ENCODE data around the gene TGFBR3L. TPM values are rescaled to one million over a fixed set of nuclear protein-coding genes. Genes with fewer than 3 reads are reported as not detected.
"Not testable (repeated sequence)": the region's sequence is repeated elsewhere in the genome, so short reads cannot be mapped to it uniquely, and the experiment has no call there.

Gene TGFBR3L
- total RNA-seq, 3 donors from 2014 or later (not counting 1 experiment from before 2014, with no cell fraction given), result 3.5 to 4.6 (median 4.4) TPM

- no peak for ATAC-seq
- H3K4me1 ChIP-seq (ENCODE audit: control insufficient read depth, insufficient read depth, low read length), result no peaks in the 10 kb centered on the region
- Mint-ChIP-seq H3K4me3 (no peak overlapping the region), H3K36me3 (no peaks in the 10 kb centered on the region), H3K27ac (no peak overlapping the region), H3K4me1 (no peaks in the 10 kb centered on the region), H3K9me3 (no peaks in the 10 kb centered on the region), H3K27me3 (ENCODE audit: low read depth in 2 of 2) (no peaks in the 10 kb centered on the region)
- no peak overlapping the region for H3K27ac ChIP-seq (ENCODE audit: low read length)
- H3K36me3 ChIP-seq (ENCODE audit: control insufficient read depth, insufficient read depth, low read length), result no peaks in the 10 kb centered on the region
- WGBS (ENCODE audit: insufficient coverage), result 34% methylated on average over 3 of the region's 3 CpGs
- no peak for DNase-seq
- H3K27me3 ChIP-seq (ENCODE audit: control insufficient read depth, insufficient read depth, low read length), result no peaks in the 10 kb centered on the region
- intact Hi-C loops (cut with micrococcal nuclease), result no loop called here
- no peak overlapping the region for H3K4me3 ChIP-seq (ENCODE audit: low read length)
- no peaks in the 10 kb centered on the region for H3K9me3 ChIP-seq (ENCODE audit: control insufficient read depth, insufficient read depth, low read length)
- no peak for TF ChIP-seq CTCF (IDR thresholded peaks at IDR 0.05)
Observed at GRCh38 chr19:7953060-7953459, 38.4 kb downstream of the TGFBR3L start.

- no peaks in the 10 kb centered on the region for H3K9me3 Mint-ChIP-seq
- ATAC-seq (no peak), DNase-seq (no peak)
- TF ChIP-seq CTCF (IDR thresholded peaks at IDR 0.05), result no peak
- no peaks in the 10 kb centered on the region for H3K4me1 ChIP-seq (ENCODE audit: control insufficient read depth, insufficient read depth, low read length)
- 92% methylated on average over 7 of the region's 7 CpGs for WGBS (ENCODE audit: insufficient coverage)
- no peaks in the 10 kb centered on the region for H3K27me3 ChIP-seq (ENCODE audit: control insufficient read depth, insufficient read depth, low read length)
- H3K27me3 Mint-ChIP-seq (ENCODE audit: low read depth in 2 of 2), result no peaks in the 10 kb centered on the region
- H3K4me1 Mint-ChIP-seq, result no peaks in the 10 kb centered on the region
- no peaks in the 10 kb centered on the region for H3K9me3 ChIP-seq (ENCODE audit: control insufficient read depth, insufficient read depth, low read length)
- no peak overlapping the region for H3K4me3 Mint-ChIP-seq
- no peak overlapping the region for H3K27ac ChIP-seq (ENCODE audit: low read length)
- H3K36me3 Mint-ChIP-seq, result no peaks in the 10 kb centered on the region
- no peak overlapping the region for H3K4me3 ChIP-seq (ENCODE audit: low read length)
- no peak overlapping the region for H3K27ac Mint-ChIP-seq
- H3K36me3 ChIP-seq (ENCODE audit: control insufficient read depth, insufficient read depth, low read length), result no peaks in the 10 kb centered on the region
- intact Hi-C loops (cut with micrococcal nuclease), result no loop called here
Observed at GRCh38 chr19:7953576-7953975, 38.9 kb downstream of the TGFBR3L start.

DNA sequence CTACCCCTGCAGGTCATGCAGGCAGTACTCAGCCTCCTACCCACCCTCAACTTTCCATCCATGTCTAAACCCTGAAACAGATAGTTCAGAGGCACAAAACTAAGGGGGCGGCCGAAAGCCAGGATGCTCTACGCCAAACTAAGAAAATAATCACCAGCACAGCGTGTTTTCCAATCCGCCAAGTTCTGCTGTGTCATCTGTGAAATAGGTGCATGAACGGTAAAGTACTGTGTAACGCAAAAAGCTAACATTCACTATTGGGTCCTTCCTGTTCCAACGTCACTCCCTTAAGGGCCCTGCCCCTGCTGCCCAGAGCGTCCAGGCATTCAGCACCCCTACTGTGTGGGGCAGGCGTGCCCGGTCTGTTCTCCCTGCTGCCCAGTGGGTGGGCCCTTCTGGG, 41.1 kb downstream of the TGFBR3L start:
- H3K4me1 ChIP-seq (ENCODE audit: control insufficient read depth, insufficient read depth, low read length), result no peaks in the 10 kb centered on the region
- no peak for TF ChIP-seq CTCF (IDR thresholded peaks at IDR 0.05)
- Mint-ChIP-seq H3K27me3 (ENCODE audit: low read depth in 2 of 2) (no peaks in the 10 kb centered on the region), H3K4me1 (no peaks in the 10 kb centered on the region), H3K4me3 (no peak overlapping the region), H3K9me3 (no peaks in the 10 kb centered on the region), H3K36me3 (no peaks in the 10 kb centered on the region), H3K27ac (no peak overlapping the region)
- intact Hi-C loops (cut with micrococcal nuclease), result no loop called here
- no peak overlapping the region for H3K27ac ChIP-seq (ENCODE audit: low read length)
- H3K36me3 ChIP-seq (ENCODE audit: control insufficient read depth, insufficient read depth, low read length), result no peaks in the 10 kb centered on the region
- H3K27me3 ChIP-seq (ENCODE audit: control insufficient read depth, insufficient read depth, low read length), result no peaks in the 10 kb centered on the region
- 78% methylated on average over 11 of the region's 11 CpGs for WGBS (ENCODE audit: insufficient coverage)
- no peak for DNase-seq
- no peaks in the 10 kb centered on the region for H3K9me3 ChIP-seq (ENCODE audit: control insufficient read depth, insufficient read depth, low read length)
- H3K4me3 ChIP-seq (ENCODE audit: low read length), result no peak overlapping the region
- ATAC-seq, result no peak

GRCh38 chr19:7959211-7959610, 44.6 kb downstream of the TGFBR3L start:
- H3K36me3 Mint-ChIP-seq, result peaks cover 8% of the 10 kb centered on the region
- no peaks in the 10 kb centered on the region for H3K27me3 Mint-ChIP-seq (ENCODE audit: low read depth in 2 of 2)
- no peak overlapping the region for H3K27ac ChIP-seq (ENCODE audit: low read length)
- no peak overlapping the region for H3K27ac Mint-ChIP-seq
- H3K4me3 Mint-ChIP-seq, result no peak overlapping the region
- H3K4me1 Mint-ChIP-seq, result no peaks in the 10 kb centered on the region
- H3K27me3 ChIP-seq (ENCODE audit: control insufficient read depth, insufficient read depth, low read length), result no peaks in the 10 kb centered on the region
- H3K9me3 Mint-ChIP-seq, result no peaks in the 10 kb centered on the region
- no peak for DNase-seq
- no peaks in the 10 kb centered on the region for H3K9me3 ChIP-seq (ENCODE audit: control insufficient read depth, insufficient read depth, low read length)
- H3K4me1 ChIP-seq (ENCODE audit: control insufficient read depth, insufficient read depth, low read length), result no peaks in the 10 kb centered on the region
- no peak for TF ChIP-seq CTCF (IDR thresholded peaks at IDR 0.05)
- no peak for ATAC-seq
- intact Hi-C loops (cut with micrococcal nuclease), result no loop called here
- H3K36me3 ChIP-seq (ENCODE audit: control insufficient read depth, insufficient read depth, low read length), result peaks cover 15% of the 10 kb centered on the region
- H3K4me3 ChIP-seq (ENCODE audit: low read length), result no peak overlapping the region
- WGBS (ENCODE audit: insufficient coverage), result 26% methylated on average over 6 of the region's 6 CpGs

- H3K4me1 ChIP-seq (ENCODE audit: control insufficient read depth, insufficient read depth, low read length); H3K27me3 Mint-ChIP-seq (ENCODE audit: low read depth in 2 of 2); H3K9me3 Mint-ChIP-seq; H3K27ac ChIP-seq (ENCODE audit: low read length); H3K27me3 ChIP-seq (ENCODE audit: control insufficient read depth, insufficient read depth, low read length); H3K4me3 ChIP-seq (ENCODE audit: low read length); H3K4me3 Mint-ChIP-seq; H3K9me3 ChIP-seq (ENCODE audit: control insufficient read depth, insufficient read depth, low read length); H3K27ac Mint-ChIP-seq; H3K36me3 Mint-ChIP-seq; intact Hi-C loops (cut with micrococcal nuclease); DNase-seq; ATAC-seq; H3K4me1 Mint-ChIP-seq: not testable (repeated sequence)
- 94% methylated on average over 4 of the region's 4 CpGs for WGBS (ENCODE audit: insufficient coverage)
- peaks cover 26% of the 10 kb centered on the region for H3K36me3 ChIP-seq (ENCODE audit: control insufficient read depth, insufficient read depth, low read length)
Observed at GRCh38 chr19:7961082-7961481, 46.5 kb downstream of the TGFBR3L start.
